ENCODE data around the gene GZMM.
A peak's percentile ranks its signal among the peaks of the same experiment; 100 is the strongest.

The GZMM gene

GRCh38 chr19:512547-513365, 31.1 kb upstream of the GZMM start:
- DNase-seq: no peak

DNA sequence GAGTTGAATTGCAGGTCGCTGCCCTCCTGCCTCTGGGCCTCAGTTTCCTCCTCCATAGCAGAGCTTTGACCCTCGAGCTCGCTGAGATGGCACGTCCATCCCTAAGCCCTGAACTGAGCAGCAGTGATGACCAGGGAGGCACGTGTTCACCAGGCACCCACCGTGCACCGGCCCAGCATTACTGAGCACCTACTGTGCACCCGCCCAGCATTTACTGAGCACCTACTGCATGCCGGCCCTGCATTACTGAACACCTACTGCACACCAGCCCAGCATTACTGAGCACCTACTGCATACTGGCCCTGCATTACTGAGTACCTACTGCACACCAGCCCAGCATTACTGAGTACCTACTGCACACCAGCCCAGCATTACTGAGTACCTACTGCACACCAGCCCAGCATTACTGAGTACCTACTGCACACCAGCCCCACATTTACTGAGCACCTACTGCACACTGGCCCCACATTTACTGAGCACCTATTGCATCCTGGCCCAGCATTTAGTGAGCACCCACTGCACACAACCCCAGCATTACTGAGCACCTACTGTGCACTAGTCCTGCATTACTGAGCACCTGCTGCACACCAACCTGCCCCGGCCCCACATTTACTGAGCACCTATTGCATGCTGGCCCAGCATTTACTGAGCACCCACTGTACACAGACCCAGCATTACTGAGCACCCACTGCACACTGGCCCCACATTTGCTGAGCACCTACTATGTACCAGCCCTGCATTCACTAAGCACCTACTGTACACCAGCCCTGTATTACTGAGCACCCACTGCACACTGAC, 30.3 kb upstream of the GZMM start:
- no peak for DNase-seq

DNA sequence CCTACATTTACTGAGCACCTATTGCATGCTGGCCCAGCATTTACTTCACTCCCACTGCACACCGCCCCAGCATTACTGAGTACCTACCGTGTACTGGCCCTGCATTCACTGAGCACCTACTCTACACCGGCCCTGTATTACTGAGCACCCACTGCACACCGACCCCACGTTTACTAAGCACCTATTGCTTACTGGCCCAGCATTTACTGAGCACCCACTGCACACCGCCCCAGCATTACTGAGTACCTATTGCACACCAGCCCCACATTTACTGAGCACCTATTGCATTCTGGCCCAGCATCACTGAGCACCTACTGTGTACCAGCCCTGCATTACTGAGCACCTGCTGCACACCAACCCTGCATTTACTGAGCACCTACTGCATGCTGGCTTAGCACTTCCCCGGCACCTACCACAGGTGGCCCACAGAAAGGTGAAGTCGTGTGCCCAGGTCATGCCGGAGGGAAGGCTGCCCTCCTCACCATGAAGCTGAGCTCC, 29.6 kb upstream of the GZMM start:
- DNase-seq: no peak

GRCh38 chr19:517721-518597, 25.9 kb upstream of the GZMM start:
- DNase-seq: peak; percentile 98

DNA sequence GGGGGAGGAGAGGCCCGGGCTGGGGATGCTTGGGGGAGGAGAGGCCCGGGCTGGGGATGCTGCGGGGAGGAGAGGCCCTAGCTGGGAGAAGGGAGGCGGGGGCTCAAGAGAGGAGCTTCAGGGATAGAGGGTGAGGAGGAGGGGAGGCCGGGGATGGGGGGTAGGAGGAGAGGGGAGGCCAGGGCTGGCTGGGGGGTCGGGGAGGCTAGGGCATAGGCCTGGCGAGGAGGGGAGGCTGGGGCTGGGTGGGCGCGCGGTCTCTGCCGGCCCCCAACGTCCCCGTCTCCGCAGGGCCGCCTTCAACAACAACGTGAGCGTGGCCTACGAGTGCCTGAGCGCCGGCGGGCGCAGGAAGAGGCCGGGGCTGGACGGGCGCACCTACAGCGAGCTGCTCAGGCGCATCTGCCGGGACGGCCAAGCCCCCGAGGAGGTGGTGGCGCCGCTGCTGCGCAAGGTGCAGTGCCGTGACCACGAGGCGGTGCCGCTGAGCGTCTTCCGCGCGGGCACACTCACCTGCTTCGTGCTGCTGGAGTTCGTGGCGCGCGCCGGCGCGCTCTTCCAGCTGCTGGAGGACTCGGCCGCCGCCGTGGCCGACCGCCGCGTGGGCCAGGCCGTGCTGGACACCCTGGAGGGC, 25.1 kb upstream of the GZMM start:
- DNase-seq: no peak

DNA sequence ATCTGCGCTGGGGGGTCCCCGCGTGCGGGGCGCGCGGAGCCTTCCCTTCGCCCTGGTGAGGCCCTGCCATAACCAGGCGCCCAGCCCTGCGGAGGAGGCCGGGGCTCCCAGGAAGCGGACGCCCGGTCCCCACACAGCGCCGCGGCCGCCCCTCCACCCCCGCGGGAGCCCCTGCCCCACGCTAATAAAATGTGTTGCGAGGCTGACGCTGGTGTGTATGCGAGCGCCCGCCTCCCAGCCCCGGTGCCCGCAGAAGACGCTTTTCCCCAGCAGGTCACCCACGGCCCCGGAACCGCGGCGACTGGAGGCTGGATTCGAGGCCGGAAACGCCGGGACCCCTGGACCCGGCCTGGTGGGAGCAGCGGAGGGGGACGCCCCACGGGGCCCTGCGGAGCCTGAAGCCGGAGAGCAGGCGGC, 24.4 kb upstream of the GZMM start:
- DNase-seq: no peak

- no peak for DNase-seq
These were observed 21.1 kb upstream of the GZMM start for GRCh38 chr19:522726-523125.

DNA sequence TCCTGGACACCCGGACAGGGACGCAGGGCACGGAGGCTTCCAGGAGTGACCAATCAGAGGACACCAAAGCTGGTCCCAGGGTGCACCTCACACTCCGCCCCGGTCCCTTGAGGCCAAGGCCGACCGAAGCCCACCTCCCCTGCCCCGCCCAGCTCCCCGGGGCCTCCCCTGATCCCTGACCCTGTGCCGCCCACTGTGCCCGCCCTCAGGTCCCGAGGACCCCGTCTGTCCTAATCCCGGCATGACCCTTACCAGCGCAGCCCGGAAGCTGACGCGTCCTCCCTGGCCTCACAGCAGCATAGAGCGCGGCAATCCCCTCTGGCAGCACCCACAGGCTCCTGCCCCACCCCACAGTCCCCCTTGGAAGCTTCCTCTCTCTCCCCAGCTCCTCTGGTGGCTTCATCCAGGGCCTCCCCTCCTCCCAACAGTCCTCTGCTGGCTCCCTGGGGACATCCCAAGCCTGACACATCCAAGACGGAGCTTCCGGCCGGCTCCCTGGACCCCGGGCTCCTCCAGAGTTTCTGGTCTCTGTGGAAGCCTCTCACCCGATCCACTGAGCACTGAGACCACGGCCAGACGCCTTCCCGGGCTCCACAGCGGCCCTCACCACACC, 19.7 kb upstream of the GZMM start:
- DNase-seq: peak; percentile 24

DNA sequence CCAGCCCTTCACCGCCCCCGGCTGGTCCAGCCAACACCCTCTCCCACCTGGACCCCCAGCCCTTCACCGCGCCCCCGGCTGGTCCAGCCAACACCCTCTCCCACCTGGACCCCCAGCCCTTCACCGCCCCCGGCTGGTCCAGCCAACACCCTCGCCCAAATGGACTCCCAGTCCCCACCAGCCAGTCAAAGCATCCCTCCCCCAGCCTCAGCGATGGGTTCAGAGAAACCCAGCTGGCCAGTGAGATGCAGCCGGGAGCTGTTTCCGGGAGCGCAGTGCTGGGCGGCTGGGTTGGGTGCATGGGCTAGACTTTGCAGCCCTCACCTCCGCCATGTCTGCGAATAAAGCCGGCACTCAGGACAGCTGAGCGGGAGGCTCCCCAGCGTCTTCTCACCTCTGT, 18.8 kb upstream of the GZMM start:
- no peak for DNase-seq

DNA sequence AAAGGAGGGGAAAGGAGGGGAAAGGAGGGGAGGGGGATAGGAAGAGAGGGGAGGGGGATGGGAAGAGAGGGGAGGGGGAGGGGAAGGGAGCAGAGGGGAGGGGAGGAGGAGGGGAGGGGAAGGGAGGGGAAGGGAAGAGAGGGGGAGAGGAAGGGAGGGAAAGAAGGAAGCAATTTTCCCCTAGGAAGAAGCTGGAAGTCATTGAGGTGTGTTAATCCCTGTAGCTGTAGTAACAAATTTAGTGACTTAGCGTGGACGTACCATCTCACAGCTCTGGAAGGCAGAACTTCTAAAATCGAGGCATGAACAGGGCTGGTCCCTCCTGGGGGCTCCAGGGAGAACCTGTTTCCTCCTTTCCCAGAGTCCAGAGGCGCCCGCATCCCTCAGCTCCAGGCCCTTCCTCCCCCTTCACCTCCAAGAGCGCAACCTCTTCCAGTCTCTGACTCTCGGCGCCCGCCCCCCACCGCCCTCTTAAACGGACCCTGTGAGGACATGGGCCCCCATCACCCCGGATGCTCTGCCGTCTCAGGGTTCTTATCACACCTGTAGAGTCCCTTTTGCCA, 17.9 kb upstream of the GZMM start:
- DNase-seq: no peak

DNA sequence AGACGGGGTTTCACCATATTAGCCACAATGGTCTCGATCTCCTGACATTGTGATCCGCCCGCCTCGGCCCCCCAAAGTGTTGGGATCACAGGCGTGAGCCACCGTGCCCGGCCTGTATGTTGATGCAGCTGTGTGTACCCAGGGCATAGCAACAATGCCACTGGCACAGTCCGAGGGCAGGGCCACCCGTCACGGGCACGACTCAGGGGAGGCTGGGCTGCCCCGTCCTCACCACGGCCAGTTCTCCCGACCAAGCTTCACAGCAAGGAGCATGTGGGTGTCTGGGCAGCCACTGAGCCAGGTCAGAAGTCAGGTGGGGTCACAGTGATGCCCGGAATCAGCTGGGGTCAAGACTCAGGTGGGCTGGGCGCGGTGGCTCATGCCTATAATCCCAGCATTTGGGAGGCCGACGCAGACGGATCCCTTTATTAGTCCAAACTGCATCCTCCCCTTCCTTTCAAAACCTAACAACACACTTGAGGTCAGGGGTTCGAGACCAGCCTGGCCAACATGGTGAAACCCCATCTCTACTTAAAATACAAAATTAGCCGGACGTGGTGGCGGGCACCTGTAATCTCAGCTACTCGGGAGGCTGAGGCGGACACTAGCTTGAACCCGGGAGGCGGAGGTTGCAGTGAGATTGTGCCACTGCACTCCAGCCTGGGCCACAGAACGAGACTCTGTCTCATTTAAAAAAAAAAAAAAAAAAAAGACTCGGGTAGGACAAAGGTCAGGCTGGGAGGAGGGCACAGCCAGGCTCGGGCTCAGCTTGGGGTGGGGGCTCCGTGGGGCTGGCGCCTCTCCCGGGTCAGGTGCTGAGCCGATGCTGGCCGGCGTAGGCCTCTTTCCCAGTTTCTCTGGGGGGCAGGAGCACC, 13.5 kb upstream of the GZMM start:
- no peak for DNase-seq

DNA sequence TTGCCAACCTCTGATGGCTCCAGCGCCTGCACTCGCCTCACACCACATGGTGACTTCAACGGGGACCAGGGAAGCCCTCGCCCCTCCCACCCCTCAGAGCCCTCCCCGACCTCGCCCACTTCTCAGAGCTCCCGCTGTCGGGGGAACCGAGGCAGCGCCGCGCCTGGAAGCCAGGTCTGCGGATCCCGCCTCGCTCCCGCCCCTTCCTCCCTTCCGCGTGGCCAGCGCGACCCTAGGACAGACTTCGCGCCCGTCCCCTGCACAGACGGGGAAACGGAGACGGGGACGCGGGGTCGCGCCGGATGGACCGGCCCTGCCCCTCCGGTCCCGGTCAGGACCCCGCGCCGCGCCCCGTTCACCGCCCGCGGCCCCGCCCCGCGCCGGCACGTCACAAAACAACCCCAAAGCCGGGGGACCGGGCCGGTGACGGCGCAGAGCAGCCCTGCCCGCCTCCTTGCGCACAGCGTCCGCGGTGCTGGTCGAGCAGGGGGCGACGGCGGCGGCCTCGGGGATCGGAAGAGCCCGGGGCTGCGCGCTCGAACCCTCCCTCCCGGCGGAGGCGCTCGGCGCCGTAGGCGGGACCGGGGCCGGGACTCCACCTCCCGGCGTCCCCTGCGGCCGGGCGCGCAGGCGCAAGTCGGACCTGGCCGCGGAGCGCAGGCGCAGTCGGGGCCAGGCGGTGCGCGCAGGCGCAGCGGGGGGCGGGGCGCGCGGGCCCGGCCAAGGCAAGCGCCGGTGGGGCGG, 12.7 kb upstream of the GZMM start:
- peak; percentile 84 for DNase-seq

DNA sequence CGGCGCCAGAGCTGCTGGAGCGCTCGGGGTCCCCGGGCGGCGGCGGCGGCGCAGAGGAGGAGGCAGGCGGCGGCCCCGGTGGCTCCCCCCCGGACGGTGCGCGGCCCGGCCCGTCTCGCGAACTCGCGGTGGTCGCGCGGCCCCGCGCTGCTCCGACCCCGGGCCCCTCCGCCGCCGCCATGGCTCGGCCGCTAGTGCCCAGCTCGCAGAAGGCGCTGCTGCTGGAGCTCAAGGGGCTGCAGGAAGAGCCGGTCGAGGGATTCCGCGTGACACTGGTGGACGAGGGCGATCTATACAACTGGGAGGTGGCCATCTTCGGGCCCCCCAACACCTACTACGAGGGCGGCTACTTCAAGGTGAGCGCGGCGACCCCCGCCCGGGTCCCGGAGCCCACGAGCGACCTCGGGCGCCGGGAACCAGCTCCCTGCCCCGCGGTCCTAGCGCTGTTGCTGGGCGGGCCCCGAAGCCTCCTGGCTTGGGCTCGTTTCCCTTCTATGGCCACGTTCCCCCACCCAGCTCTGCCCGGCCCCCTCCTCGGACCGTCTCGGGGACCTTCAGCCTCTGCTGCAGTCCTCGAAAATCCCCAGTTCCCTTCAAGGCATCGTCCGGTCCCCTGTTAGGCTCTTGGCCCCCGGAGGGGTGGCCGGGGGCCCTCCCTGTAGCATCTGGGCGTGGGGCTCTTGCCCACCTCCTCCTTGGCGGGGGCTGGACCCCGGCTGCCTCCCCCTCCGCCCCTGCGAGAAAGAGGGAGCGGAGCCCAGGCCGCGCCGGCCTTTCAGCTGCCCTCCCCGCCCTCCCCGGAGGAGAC, 11.9 kb upstream of the GZMM start, which contains the start of gene CDC34:
Gene CDC34 (plus strand): TSS at position 8 of the 808 bp plus-strand sequence. CDS start 172 bp downstream, at position 180.
- no peak for DNase-seq

- DNase-seq: peak; percentile 61
These were observed 11.1 kb upstream of the GZMM start for GRCh38 chr19:532561-533363.

- DNase-seq: no peak
These were observed 10.3 kb upstream of the GZMM start for GRCh38 chr19:533364-534058.

GRCh38 chr19:534088-534487, 9.8 kb upstream of the GZMM start:
- no peak for DNase-seq

Measured in fibroblast of skin of abdomen (primary cell).